Measurements from ENCODE around the gene MRGPRX2. TPM values are rescaled to one million over a fixed set of nuclear protein-coding genes. Genes with fewer than 3 reads are reported as not detected.

Gene MRGPRX2
- total RNA-seq, 1 experiment from 2014 or later, result not detected

GRCh38 chr11:19093976-19094375, 33.5 kb upstream of the MRGPRX2 start:
- Mint-ChIP-seq H3K36me3 (ENCODE audit: insufficient read depth, unreplicated experiment) (no peaks in the 10 kb centered on the region), H3K27ac (ENCODE audit: unreplicated experiment) (no peak overlapping the region), H3K9me3 (ENCODE audit: unreplicated experiment) (no peaks in the 10 kb centered on the region), H3K4me1 (ENCODE audit: low read depth, unreplicated experiment) (peaks cover 8% of the 10 kb centered on the region), H3K4me3 (ENCODE audit: unreplicated experiment) (no peak overlapping the region), H3K27me3 (ENCODE audit: insufficient read depth, unreplicated experiment) (peaks cover 2% of the 10 kb centered on the region)
- ChIA-PET CTCF (no interaction called here), POLR2A (no interaction called here)
- no peaks in the 10 kb centered on the region for H3K36me3 ChIP-seq (ENCODE audit: control insufficient read depth, insufficient read depth, low read length)
- H3K27me3 ChIP-seq (replicated peaks; ENCODE audit: control insufficient read depth, insufficient read depth, low read length), result no peaks in the 10 kb centered on the region; the same call in 1 of the 2 replicates
- H3K4me3 ChIP-seq (ENCODE audit: low read depth, low read length), result no peak overlapping the region
- no peaks in the 10 kb centered on the region for H3K4me1 ChIP-seq
- intact Hi-C loops (cut with micrococcal nuclease; ENCODE audit: unreplicated experiment), result no loop called here
- no peaks in the 10 kb centered on the region for H3K9me3 ChIP-seq
- DNase-seq, result no peak
- TF ChIP-seq CTCF (IDR thresholded peaks at IDR 0.05; ENCODE audit: insufficient read depth in 1 of 2, low read depth in 1 of 2, low read length in 1 of 2, severe bottlenecking in 1 of 2, unreplicated experiment in 1 of 2), result no peak
- no TSS peak for BruUV-seq (replicated peaks)

GRCh38 chr11:19092850-19093249, 32.3 kb upstream of the MRGPRX2 start:
- BruUV-seq (replicated peaks), result no TSS peak
- no peaks in the 10 kb centered on the region for H3K36me3 ChIP-seq (ENCODE audit: control insufficient read depth, insufficient read depth, low read length)
- no peak for TF ChIP-seq CTCF (IDR thresholded peaks at IDR 0.05; ENCODE audit: insufficient read depth in 1 of 2, low read depth in 1 of 2, low read length in 1 of 2, severe bottlenecking in 1 of 2, unreplicated experiment in 1 of 2)
- intact Hi-C loops (cut with micrococcal nuclease; ENCODE audit: unreplicated experiment), result no loop called here
- no peaks in the 10 kb centered on the region; the same call in 1 of the 2 replicates for H3K27me3 ChIP-seq (replicated peaks; ENCODE audit: control insufficient read depth, insufficient read depth, low read length)
- ChIA-PET CTCF (no interaction called here), POLR2A (no interaction called here)
- Mint-ChIP-seq H3K36me3 (ENCODE audit: insufficient read depth, unreplicated experiment) (no peaks in the 10 kb centered on the region), H3K27ac (ENCODE audit: unreplicated experiment) (no peak overlapping the region), H3K9me3 (ENCODE audit: unreplicated experiment) (no peaks in the 10 kb centered on the region), H3K27me3 (ENCODE audit: insufficient read depth, unreplicated experiment) (peaks cover 2% of the 10 kb centered on the region), H3K4me1 (ENCODE audit: low read depth, unreplicated experiment) (peaks cover 8% of the 10 kb centered on the region), H3K4me3 (ENCODE audit: unreplicated experiment) (no peak overlapping the region)
- H3K9me3 ChIP-seq, result no peaks in the 10 kb centered on the region
- H3K4me3 ChIP-seq (ENCODE audit: low read depth, low read length), result no peak overlapping the region
- no peaks in the 10 kb centered on the region for H3K4me1 ChIP-seq
- DNase-seq, result no peak

- no peaks in the 10 kb centered on the region for H3K36me3 Mint-ChIP-seq (ENCODE audit: insufficient read depth, unreplicated experiment)
- H3K4me1 ChIP-seq, result no peaks in the 10 kb centered on the region
- TF ChIP-seq CTCF (IDR thresholded peaks at IDR 0.05; ENCODE audit: insufficient read depth in 1 of 2, low read depth in 1 of 2, low read length in 1 of 2, severe bottlenecking in 1 of 2, unreplicated experiment in 1 of 2), result no peak
- no peak overlapping the region for H3K27ac Mint-ChIP-seq (ENCODE audit: unreplicated experiment)
- no peaks in the 10 kb centered on the region for H3K9me3 ChIP-seq
- no peak for DNase-seq
- BruUV-seq (replicated peaks), result no TSS peak
- ChIA-PET POLR2A (no interaction called here), CTCF (no interaction called here)
- intact Hi-C loops (cut with micrococcal nuclease; ENCODE audit: unreplicated experiment), result no loop called here
- H3K36me3 ChIP-seq (ENCODE audit: control insufficient read depth, insufficient read depth, low read length), result no peaks in the 10 kb centered on the region
- no peak overlapping the region for H3K4me3 ChIP-seq (ENCODE audit: low read depth, low read length)
- no peaks in the 10 kb centered on the region for H3K9me3 Mint-ChIP-seq (ENCODE audit: unreplicated experiment)
- no peaks in the 10 kb centered on the region for H3K27me3 Mint-ChIP-seq (ENCODE audit: insufficient read depth, unreplicated experiment)
- no peaks in the 10 kb centered on the region; the same call in 1 of the 2 replicates for H3K27me3 ChIP-seq (replicated peaks; ENCODE audit: control insufficient read depth, insufficient read depth, low read length)
- peaks cover 8% of the 10 kb centered on the region for H3K4me1 Mint-ChIP-seq (ENCODE audit: low read depth, unreplicated experiment)
- H3K4me3 Mint-ChIP-seq (ENCODE audit: unreplicated experiment), result no peak overlapping the region
These were observed 31.8 kb upstream of the MRGPRX2 start for GRCh38 chr11:19092342-19092741.

All from Caco-2 (cell line).